ENCODE measurements around the gene TLE3. TPM values are rescaled to one million over a fixed set of nuclear protein-coding genes. Genes with fewer than 3 reads are reported as not detected.

Gene TLE3
- total RNA-seq, 1 donor = 12.3 TPM

DNA sequence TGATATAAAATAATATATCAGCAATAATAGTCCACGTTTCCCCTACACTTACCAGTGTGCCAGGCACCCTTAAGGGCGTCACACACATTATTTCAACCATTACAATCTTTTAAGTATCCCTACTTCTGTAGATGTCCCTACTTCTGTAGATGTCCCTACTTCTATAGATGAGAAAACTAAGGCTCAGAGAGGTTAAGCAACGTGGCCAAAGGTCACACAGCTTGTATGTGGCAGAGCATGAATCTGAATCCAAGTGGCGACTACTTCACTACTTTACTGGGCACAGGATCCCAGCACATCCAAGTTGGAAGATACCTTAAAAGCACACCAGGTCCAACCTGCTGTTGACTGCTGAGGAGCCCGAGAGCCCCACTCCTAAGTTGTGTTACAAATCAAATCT, 77.5 kb downstream of the TLE3 start:
- no peak overlapping the region for H3K4me3 ChIP-seq (ENCODE audit: low read depth, low read length)
- TF ChIP-seq, protein P1, sequence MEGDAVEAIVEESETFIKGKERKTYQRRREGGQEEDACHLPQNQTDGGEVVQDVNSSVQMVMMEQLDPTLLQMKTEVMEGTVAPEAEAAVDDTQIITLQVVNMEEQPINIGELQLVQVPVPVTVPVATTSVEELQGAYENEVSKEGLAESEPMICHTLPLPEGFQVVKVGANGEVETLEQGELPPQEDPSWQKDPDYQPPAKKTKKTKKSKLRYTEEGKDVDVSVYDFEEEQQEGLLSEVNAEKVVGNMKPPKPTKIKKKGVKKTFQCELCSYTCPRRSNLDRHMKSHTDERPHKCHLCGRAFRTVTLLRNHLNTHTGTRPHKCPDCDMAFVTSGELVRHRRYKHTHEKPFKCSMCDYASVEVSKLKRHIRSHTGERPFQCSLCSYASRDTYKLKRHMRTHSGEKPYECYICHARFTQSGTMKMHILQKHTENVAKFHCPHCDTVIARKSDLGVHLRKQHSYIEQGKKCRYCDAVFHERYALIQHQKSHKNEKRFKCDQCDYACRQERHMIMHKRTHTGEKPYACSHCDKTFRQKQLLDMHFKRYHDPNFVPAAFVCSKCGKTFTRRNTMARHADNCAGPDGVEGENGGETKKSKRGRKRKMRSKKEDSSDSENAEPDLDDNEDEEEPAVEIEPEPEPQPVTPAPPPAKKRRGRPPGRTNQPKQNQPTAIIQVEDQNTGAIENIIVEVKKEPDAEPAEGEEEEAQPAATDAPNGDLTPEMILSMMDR (IDR thresholded peaks at IDR 0.05; ENCODE audit: insufficient read depth, low read length) = no peak
- DNase-seq (ENCODE audit: low read depth) = no peak

DNA sequence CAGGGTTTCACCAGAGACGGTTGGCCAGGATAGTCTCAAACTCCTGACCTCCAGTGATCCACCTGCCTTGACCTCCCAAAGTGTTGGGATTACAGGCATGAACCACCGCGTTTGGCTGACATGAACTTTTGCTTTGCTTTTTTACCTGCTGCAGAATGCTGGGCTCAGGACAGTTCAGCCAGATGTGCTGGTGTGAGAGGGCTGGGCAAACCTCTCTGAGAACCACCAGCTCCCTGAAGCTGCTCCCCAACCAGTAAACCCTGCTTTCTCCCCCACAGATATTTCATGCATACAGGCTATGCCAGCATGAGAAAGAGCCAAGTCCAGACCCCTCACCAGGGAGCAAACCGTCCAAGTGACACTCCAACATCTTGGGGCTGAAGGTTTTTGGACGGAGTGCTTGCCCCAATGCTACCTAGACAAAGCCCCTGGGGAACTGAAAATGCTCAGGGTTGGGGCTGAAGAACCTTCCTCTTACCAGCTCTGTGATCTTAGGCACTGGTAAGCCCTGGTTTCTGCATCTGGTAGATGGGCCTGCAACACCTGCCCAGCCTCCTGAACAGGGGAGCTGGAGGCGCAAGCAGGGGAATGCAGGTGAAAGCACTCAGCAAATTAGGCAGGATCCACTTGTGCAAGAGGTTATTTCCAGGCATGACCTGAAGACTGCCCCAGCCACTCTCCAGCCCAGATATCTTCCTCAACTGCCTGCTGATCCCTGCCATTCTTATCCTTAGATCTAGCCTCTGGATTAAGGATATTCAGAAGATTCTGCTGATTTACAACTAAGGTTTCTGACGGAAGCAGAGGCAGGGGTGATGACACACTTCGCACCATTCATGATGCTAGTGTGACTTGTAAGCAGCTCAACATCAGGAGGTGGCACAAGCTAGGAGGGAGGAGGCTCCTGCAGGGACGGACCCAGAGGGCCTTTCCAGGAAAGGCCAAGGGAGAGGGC, 78.8 kb downstream of the TLE3 start:
- H3K4me3 ChIP-seq (ENCODE audit: low read depth, low read length) = no peak overlapping the region
- no peak for DNase-seq (ENCODE audit: low read depth)
- TF ChIP-seq, protein P1 (IDR thresholded peaks at IDR 0.05; ENCODE audit: insufficient read depth, low read length) = no peak

DNA sequence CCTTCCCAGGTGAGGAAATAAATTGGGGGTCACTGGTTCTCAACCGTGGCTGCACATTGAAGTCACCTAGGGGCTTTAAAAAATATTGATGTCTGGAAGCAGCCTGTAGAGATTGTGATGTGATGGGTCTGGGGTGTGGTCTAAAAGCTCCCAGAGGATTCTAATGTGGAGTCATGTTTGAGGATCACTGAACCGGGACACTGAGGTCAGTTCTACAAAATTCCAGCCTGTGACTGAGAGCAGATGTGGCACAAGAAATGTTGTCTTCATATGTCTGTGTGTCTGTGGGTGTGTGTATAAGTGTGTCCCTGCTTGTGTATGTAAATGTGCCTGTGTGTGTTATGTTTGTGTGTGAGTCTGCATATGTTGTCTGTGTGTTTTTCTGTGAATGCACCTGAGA, 79.9 kb downstream of the TLE3 start:
- DNase-seq (ENCODE audit: low read depth) = no peak
- no peak overlapping the region for H3K4me3 ChIP-seq (ENCODE audit: low read depth, low read length)
- TF ChIP-seq, protein P1 (IDR thresholded peaks at IDR 0.05; ENCODE audit: insufficient read depth, low read length) = no peak

DNA sequence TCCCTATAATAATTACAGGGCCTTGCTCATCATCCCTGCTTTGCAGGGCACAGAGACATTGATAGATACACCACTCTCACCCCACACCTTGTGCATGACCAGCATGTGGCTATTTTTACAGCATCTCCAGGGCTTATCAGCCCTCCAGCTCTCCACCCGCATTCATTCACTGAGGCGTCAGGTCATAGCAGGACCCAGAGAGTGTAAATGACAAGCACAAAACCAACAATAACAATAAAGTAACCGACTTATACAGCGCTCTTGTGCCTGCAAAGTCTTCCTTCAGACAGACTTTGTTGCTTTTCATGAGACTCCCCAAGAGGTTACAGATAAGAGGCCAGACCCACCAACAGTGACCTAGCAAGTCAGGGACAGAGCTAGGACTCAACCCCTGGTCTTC, 80.7 kb downstream of the TLE3 start:
- H3K4me3 ChIP-seq (ENCODE audit: low read depth, low read length) = no peak overlapping the region
- TF ChIP-seq, protein P1 (IDR thresholded peaks at IDR 0.05; ENCODE audit: insufficient read depth, low read length) = no peak
- DNase-seq (ENCODE audit: low read depth) = no peak

DNA sequence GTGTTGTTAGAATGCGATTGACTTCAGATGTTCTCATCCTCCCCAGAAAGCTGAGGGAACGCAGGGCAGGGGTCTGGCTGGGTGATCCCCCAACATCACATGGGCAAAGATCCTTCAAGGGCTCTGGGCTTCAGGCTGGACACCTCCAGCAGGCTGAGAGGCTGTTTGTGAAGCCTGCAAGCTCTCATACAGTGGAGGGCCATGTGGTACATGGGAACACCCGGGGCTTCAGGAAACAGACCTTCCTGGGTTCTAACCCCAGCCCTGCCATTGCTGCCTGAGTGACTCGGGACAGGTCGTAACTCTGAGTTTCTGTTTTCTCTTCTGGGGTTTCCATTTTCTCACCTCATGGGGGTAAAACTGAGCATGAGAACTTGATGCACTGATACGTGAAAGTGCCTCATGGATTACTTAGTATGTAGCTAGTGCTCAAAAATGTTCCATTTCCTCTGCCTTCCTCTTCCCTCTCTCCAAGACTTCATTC, 81.2 kb downstream of the TLE3 start:
- H3K4me3 ChIP-seq (ENCODE audit: low read depth, low read length) = no peak overlapping the region
- TF ChIP-seq, protein P1 (IDR thresholded peaks at IDR 0.05; ENCODE audit: insufficient read depth, low read length) = no peak

DNA sequence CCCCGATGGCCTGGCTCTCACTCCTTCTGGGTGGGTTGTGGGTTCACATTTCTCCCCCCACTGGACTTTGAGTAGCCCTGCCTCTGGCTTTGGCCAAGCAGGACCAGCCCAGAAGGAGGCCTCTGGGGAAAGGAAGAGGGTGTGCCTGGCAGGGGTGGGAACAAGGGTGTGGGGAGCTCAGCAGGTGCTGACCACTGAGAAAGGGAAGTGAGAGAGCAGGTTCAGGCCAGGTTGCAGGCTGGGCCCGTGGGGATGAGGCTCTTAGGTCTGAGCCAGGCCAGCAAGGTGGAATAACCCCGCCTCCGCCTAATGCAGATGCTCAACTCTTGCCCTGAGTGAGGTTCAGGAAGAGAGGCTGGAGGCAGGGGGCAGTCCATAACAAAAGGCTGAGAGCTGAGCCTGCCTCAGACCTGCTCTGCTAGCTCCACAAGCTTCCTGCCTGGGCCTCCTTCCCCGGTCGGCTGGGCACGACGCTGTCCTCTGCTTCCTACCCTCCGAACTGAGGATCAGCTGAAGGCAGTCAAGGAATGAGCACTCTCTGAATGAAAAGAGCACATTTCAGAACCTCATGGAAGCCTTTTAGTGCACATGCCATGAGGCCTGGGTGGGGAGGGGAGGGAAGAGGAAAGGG, 82.7 kb downstream of the TLE3 start:
- H3K4me3 ChIP-seq (ENCODE audit: low read depth, low read length) = no peak overlapping the region
- no peak for DNase-seq (ENCODE audit: low read depth)
- TF ChIP-seq, protein P1 (IDR thresholded peaks at IDR 0.05; ENCODE audit: insufficient read depth, low read length) = no peak

More for the DNA sequence above, 81.2 kb downstream of the TLE3 start:
- DNase-seq (ENCODE audit: low read depth) = no peak

All from fibroblast of the aortic adventitia (primary cell).